NOMO-1 (cell line): ENCODE measurements around the gene CSH1.
A peak's percentile ranks its signal among the peaks of the same experiment; 100 is the strongest.
"Not testable (repeated sequence)": the region's sequence is repeated elsewhere in the genome, so short reads cannot be mapped to it uniquely, and the experiment has no call there.

Experiments used
- DNase-seq, 2 experiments: peaks; one replicate each; lab custom pipeline; 2025; ENCODE audit not compliant: unreplicated experiment in 2 of 2; lab: John Stamatoyannopoulos, UW

CSH1 gene

DNA sequence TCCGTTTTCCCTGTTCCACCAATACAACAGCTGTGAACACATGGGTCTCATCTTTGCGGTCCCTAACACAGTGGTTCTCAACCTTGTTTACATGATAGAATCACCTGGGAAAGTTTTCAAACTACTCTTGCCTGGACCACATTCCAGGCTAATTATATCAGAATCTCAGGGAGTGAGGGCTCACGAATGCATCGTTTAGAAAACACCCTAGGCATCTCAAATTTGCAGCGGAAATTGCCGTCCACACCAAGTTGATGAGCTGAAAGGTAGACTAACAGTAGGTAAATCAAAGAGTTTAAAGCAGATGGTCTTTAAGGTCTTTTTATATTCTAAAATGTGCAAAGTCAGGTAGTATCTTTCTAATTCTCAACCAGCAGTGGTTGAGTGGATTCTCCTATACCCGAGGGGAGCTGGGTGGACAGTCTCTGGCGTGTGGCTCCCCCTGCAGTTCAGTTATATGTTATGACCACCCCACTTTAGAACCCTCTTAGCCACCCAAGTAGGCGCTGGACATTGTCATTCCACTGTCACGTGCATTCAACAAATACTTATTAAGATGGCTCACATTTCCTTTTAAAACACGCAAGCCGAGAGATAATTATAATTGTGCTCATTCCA is 10.9 kb upstream of the CSH1 start:
- DNase-seq: not testable (repeated sequence)

DNA sequence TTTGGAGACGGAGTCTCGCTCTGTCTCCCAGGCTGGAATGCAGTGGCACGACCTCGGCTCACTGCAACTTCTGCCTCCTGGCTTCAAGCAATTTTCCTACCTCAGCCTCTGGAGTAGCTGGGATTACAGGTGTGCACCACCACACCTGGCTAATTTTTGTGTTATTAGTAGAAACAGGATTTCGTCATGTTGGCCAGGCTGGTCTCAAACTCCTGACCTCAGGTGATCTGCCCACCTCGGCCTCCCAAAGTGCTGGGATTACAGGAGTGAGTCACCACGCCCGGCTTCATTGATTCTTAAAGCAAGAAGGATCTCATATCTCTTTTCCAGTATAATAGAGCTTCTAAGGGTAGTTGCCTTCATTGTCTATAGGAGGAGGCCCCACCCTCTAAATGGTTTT is 8.4 kb upstream of the CSH1 start:
- DNase-seq: not testable (repeated sequence)

GRCh38 chr17:63903787-63904201 is 7.4 kb upstream of the CSH1 start:
- DNase-seq: not testable (repeated sequence)

DNA sequence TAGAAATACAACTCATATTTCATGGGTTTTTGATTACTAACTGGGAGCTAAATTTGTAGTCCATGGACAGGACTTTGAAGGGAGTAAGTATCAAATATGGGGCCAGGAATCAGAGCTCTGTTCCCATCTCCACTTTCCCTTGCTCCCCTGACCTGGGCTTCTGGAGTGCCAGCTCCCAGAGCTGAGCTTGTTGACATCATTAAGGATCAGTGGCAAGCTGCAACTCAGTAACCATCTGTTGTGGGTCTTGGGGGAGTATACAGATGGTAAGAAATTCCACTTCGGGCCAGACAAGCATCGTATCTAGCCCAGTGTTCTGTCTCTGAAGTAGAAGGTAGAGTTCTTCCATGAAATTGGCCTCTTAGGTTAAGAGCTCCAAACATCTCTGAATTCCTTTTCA is 5.6 kb upstream of the CSH1 start:
- not testable (repeated sequence) for DNase-seq

- DNase-seq: not testable (repeated sequence)
Observed at GRCh38 chr17:63898899-63899798, 2.8 kb upstream of the CSH1 start.

DNA sequence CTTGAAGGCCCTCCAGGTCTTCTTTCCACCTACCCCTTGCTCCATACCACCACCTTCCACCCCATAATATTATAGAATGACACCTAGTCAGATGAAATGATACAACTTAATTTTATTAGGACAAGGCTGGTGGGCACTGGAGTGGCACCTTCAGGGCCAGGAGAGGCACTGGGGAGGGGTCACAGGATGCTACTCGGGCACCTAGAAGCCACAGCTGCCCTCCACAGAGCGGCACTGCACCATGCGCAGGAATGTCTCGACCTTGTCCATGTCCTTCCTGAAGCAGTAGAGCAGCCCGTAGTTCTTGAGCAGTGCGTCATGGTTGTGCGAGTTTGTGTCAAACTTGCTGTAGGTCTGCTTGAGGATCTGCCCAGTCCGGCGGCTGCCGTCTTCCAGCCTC is 1.6 kb downstream of the CSH1 start:
- not testable (repeated sequence) for DNase-seq

DNA sequence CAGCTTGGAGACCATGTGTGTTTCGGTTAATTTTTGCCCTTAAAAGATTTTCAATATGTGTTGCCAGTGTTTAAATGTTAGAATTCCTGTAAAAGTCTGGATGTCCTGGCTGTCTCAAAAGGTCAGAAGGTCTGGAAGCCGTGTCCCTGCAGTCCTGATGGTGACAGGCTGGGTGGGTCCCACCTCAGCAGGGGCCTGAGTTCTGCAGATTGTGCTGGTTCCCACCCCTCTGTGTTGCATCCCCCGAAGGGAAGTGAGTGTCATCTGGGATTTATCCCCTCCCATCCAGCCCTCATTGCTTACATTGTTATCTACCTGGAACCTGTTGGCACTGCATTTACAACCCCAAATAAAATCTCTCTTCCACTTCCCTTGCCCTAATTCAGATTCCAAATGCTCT is 2.4 kb downstream of the CSH1 start:
- not testable (repeated sequence) for DNase-seq

DNA sequence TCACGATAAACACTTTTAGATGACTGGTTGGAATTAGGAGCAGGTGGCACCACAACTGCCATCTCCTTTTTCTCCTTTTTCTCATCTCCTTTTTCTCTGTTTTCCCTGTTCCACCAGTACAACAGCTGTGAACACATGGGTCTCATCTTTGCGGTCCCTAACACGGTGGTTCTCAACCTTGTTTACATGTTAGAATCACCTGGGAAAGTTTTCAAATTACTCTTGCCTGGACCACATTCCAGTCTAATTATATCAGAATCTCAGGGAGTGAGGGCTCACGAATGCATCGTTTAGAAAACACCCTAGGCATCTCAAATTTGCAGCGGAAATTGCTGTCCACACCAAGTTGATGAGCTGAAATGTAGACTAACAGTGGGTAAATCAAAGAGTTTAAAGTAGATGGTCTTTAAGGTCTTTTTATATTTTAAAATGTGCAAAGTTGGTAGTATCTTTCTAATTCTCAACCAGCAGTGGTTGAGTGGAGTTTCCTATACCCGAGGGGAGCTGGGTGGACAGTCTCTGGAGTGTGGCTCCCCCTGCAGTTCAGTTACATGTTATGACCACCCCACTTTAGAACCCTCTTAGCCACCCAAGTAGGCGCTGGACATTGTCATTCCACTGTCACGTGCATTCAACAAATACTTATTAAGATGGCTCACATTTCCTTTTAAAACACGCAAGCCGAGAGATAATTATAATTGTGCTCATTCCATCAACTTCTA is 3.9 kb downstream of the CSH1 start:
- DNase-seq: not testable (repeated sequence)

- DNase-seq: peak in 1 of 2 experiments; percentile 4
Observed at GRCh38 chr17:63889026-63889848, 7.1 kb downstream of the CSH1 start.

DNA sequence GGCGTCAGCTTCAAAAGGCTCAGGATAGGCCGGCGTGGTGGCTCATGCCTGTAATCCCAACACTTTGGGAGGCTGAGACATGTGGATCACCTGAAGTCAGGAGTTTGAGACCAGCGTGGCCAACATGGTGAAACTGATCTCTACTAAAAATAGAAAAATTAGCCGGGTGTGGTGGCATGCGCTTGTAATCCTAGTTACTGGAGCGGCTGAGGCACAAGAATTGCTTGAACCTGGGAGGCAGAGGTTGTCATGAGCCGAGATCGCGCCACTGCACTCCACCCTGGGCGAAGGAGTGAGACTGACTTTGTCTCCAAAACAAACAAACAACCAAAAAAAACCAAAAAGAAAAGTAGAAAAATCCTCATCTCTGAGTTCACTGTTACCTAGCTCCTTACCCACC is 11.3 kb downstream of the CSH1 start:
- not testable (repeated sequence) for DNase-seq

DNA sequence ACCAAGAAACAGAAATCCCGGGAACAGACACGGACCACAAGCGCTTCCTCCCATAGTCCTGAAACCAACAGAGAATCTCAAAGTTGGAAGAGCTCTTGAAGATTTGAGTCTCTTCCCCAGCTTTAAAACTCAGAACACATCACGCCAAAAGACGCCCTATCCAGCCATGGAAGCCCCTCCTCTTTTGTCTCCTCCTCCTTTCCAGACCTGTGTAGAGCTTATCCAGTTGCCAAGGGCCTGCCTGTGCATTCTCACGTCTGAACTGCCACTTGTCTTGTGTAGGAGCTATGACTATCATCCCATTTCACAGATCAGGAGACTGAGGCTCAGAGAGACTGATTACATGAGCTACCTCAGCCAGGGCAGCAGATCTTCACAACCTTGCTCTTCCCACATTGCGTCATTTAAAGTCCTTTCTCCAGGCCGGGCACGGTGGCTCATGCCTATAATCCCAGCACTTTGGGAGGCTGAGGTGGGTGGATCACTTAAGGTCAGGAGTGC is 13.7 kb downstream of the CSH1 start:
- DNase-seq: not testable (repeated sequence)

- peak; percentile 4 to 32 for DNase-seq
Observed at GRCh38 chr17:63881935-63882601, 14.3 kb downstream of the CSH1 start, which contains the start of gene GH2. Gene GH2, minus strand, starts transcription at chr17:63881944. Its CDS starts 143 bp downstream, at chr17:63881801.

- not testable (repeated sequence) for DNase-seq
Observed at GRCh38 chr17:63881337-63881736, 15.0 kb downstream of the CSH1 start.

GRCh38 chr17:63880706-63881105 is 15.7 kb downstream of the CSH1 start:
- no peak for DNase-seq

DNA sequence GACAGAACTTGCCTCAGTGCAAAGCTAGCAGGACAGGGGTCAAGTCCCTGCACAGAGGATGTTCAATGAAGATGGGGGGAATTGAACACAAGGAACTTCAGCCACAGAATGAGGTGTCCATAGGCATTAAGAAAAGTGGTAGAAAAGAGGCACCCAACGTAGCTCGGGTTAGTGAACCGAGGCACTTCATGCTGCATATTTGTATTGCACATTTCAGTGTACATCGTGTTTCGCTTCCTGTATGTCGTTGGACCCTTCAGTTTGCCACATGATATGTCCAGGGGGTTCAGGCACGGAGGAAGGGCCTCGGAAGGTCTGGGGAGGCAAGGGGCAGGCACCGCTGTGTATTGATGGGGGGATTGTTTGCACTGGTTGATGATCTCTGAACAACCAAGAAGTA is 18.0 kb downstream of the CSH1 start:
- not testable (repeated sequence) for DNase-seq

DNA sequence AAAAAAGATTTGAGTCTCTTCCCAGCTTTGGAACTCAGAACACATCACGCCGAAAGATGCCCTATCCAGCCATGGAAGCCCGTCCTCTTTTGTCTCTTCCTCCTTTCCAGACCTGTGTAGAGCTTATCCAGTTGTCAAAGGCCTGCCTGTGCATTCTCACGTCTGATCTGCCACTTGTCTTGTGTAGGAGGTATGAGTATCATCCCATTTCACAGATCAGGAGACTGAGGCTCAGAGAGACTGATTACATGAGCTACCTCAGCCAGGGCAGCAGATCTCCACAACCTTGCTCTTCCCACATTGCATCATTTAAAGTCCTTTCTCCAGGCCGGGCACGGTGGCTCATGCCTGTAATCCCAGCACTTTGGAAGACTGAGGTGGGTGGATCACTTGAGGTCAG is 21.7 kb downstream of the CSH1 start:
- DNase-seq: not testable (repeated sequence)

DNA sequence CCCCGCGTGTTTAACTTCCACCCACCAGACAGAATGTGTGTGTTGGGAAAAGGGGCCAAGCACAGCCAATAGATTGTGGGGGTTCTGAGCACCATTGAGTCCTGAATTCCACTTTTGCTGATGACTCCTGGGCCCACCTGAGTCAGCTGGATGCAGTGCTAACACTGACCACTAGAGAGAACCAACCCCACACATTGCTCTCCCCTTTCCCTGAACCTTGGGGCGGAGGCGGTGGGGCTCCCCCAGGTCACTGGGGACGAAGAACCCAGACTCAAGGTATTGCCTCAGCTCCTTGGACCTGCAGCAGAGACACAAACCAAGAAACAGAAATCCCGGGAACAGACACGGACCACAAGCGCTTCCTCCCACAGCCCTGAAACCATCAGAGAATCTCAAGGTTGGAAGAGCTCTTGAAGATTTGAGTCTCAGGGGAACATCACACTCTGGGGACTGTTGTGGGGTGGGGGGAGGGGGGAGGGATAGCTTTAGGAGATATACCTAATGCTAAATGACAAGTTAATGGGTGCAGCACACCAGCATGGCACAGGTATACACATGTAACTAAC is 22.2 kb downstream of the CSH1 start:
- DNase-seq: not testable (repeated sequence)

DNA sequence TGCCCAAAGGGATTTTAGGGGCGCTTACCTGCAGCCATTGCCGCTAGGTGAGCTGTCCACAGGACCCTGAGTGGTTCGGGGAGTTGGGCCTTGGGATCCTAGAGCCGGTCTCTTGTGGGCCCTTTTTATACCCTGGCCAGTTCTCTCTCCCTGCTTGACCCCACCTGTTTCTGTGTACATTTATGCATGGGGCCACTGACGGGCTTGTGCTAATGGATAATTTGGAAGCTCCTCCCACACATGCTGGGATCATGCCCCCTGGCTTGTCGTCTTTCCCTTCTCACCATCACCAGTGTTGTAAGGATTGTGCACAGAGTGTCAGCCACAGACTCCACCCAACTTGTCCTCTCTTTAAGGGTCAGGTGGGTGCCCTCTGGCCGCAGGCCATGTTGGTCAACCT is 22.8 kb downstream of the CSH1 start, which contains the start of gene CSH2:
TSS of gene CSH2 (minus strand) at position 101 of the 400 bp plus-strand sequence. CDS start at position 38, 63 bp downstream.
- DNase-seq: not testable (repeated sequence)
